Activated naive CD4-positive, alpha-beta T cell treated with anti-CD3 and anti-CD28 coated beads, Interleukin-2, amount 10 ng/mL, durations not matched to agents 7 days and 5 days (primary cell): Measurements from ENCODE around the gene RNASE13.
A peak's percentile ranks its signal among the peaks of the same experiment; 100 is the strongest.
"Not testable (repeated sequence)": the region's sequence is repeated elsewhere in the genome, so short reads cannot be mapped to it uniquely, and the experiment has no call there.

ENCODE experiments used
- CTCF ChIA-PET: fragments of 350-600 bp; sonication (Branson Sonifier 250); formaldehyde crosslinking; loops from one replicate; lab custom pipeline; 2021; ENCODE audit warnings: antibody characterized with exemption; lab: Charles Lee
- DNase-seq: peaks from one replicate; pipeline ENCODE4 v3.0.0-alpha.2; 2020
- H3K27ac Mint-ChIP-seq: one replicate; pipeline ENCODE4 v1.8.0; 2021; ENCODE audit warnings: mild to moderate bottlenecking, moderate library complexity, mixed read lengths
- H3K27me3 Mint-ChIP-seq: one replicate; pipeline ENCODE4 v1.8.0; 2021; ENCODE audit warnings: mild to moderate bottlenecking, mixed read lengths
- H3K36me3 Mint-ChIP-seq: one replicate; pipeline ENCODE4 v1.8.0; 2021; ENCODE audit warnings: mixed read lengths
- H3K4me1 Mint-ChIP-seq: one replicate; pipeline ENCODE4 v1.8.0; 2021; ENCODE audit warnings: mixed read lengths
- H3K4me3 Mint-ChIP-seq: one replicate; pipeline ENCODE4 v1.8.0; 2021; ENCODE audit warnings: mild to moderate bottlenecking, moderate library complexity, mixed read lengths
- H3K9me3 Mint-ChIP-seq: one replicate; pipeline ENCODE4 v1.8.0; 2021; ENCODE audit warnings: mixed read lengths

Gene RNASE13

GRCh38 chr14:21016413-21017190, 18.0 kb downstream of the RNASE13 start:
- Mint-ChIP-seq H3K4me1 (no peaks in the 10 kb centered on the region), H3K27me3 (peaks cover 38% of the 10 kb centered on the region), H3K27ac (no peak overlapping the region), H3K4me3 (no peak overlapping the region), H3K36me3 (no peaks in the 10 kb centered on the region), H3K9me3 (no peaks in the 10 kb centered on the region)
- CTCF ChIA-PET = interaction anchor here (0.6 to 11.3 kb wide), 10 partner anchors 12 to 90 kb away, joined by 4 to 208 read pairs (median 59); partner anchors contain the start of genes RNASE13, RNASE7, SLC39A2 and TMEM253
- no peak for DNase-seq

GRCh38 chr14:21015312-21015711, 19.3 kb downstream of the RNASE13 start:
- H3K36me3 Mint-ChIP-seq = no peaks in the 10 kb centered on the region
- H3K27ac Mint-ChIP-seq = no peak overlapping the region
- H3K4me1 Mint-ChIP-seq = no peaks in the 10 kb centered on the region
- no peak for DNase-seq
- H3K27me3 Mint-ChIP-seq = peaks cover 37% of the 10 kb centered on the region
- CTCF ChIA-PET = interaction anchor here (0.5 to 11.3 kb wide), 25 partner anchors 8 to 281 kb away, joined by 3 to 208 read pairs (median 8); partner anchors contain the start of genes NDRG2, RNASE13, RNASE7 and SLC39A2
- no peaks in the 10 kb centered on the region for H3K9me3 Mint-ChIP-seq
- no peak overlapping the region for H3K4me3 Mint-ChIP-seq

DNA sequence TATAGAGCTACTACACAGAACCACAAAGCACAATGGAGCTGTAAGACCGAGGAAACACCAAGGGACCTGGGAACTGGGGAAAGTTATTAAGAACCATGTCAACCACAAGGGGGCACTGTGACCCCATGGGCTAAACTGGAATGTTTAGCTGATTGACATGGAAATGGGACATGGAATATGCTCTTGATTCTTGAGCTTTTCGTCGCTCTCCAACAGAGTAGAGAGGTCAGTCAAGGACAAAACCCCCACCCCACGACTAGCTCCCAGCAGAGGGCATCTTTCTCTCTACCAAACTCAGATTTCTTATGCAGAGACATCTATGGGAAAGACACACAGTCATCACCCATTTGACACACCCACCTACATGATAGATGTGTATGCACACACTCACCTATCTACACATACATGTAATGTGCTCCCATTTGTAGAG, 19.8 kb downstream of the RNASE13 start:
- no peak overlapping the region for H3K27ac Mint-ChIP-seq
- no peaks in the 10 kb centered on the region for H3K36me3 Mint-ChIP-seq
- H3K27me3 Mint-ChIP-seq = peaks cover 37% of the 10 kb centered on the region
- CTCF ChIA-PET = interaction anchor here (0.5 to 11.3 kb wide), 26 partner anchors 9 to 281 kb away, joined by 3 to 208 read pairs (median 7); partner anchors contain the start of genes NDRG2, RNASE13, RNASE7 and SLC39A2
- peak; percentile 86 for DNase-seq
- no peak overlapping the region for H3K4me3 Mint-ChIP-seq
- H3K9me3 Mint-ChIP-seq = no peaks in the 10 kb centered on the region
- no peaks in the 10 kb centered on the region for H3K4me1 Mint-ChIP-seq

- Mint-ChIP-seq H3K36me3 (no peaks in the 10 kb centered on the region), H3K27me3 (peaks cover 42% of the 10 kb centered on the region), H3K4me3 (no peak overlapping the region), H3K4me1 (no peaks in the 10 kb centered on the region), H3K27ac (no peak overlapping the region), H3K9me3 (no peaks in the 10 kb centered on the region)
- DNase-seq = no peak
- CTCF ChIA-PET = interaction anchor here (0.8 to 11.3 kb wide), 8 partner anchors 11 to 95 kb away, joined by 3 to 208 read pairs (median 14); partner anchors contain the start of genes RNASE7, SLC39A2 and TMEM253
Measured at GRCh38 chr14:21011136-21011535, 23.5 kb downstream of the RNASE13 start.

DNA sequence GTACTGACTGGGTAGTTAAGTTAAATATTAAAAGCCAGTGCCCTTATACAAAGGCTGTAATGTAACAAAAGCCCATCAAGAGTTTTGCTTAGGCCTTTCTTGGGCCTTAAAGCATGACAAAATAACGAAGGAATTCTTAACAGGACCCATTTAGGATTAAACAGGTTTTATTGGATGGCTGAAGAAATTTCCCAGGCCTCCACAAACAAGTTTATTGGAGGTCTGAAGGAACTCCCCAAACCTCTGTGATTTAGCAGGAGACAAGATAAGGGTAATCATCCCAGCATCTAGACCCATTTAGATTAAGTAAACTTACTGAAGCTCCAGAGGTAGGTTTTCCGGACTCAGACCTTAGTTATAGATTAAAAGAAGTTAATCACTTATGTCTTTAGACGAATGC, 24.9 kb downstream of the RNASE13 start:
- H3K27me3 Mint-ChIP-seq = peaks cover 40% of the 10 kb centered on the region
- not testable (repeated sequence) for H3K27ac Mint-ChIP-seq, H3K9me3 Mint-ChIP-seq, H3K36me3 Mint-ChIP-seq, DNase-seq, H3K4me1 Mint-ChIP-seq, H3K4me3 Mint-ChIP-seq
- CTCF ChIA-PET = interaction anchor here (3.6 to 8.8 kb wide), 2 partner anchors 9 to 83 kb away, joined by 14 to 107 read pairs; partner anchors contain the start of gene SLC39A2

DNA sequence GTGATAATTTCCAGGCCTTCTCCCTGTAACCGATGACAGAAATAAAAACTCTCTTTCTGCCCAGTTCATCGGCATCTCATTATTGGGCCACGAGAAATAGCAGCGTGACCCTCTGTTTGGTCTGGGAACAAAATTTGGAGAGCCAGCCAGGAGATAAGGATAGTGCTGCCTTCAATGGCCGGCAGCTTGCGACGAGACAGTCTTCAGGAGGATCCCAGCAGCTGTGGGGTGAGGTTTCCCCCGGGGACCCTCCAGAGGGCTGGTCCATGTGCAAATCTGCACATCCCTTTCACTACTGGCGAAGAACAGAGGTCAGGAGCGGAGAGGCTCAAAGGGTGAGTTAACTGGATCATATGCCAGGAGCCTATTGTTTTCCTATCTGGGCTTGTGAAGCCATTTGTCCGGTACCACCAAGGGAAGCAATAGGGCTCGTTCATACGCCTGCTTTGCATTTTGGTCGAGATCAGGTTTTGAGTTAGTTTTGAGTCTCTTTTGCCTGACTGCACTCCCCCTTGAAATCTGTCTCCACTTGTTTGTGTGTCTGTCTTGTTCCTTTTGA, 30.7 kb downstream of the RNASE13 start:
- CTCF ChIA-PET = interaction anchor here (1.1 to 12.8 kb wide), 2 partner anchors 8 to 21 kb away, joined by 3 to 107 read pairs; no protein-coding TSS in a partner anchor
- H3K27me3 Mint-ChIP-seq = peaks cover 10% of the 10 kb centered on the region
- no peak overlapping the region for H3K4me3 Mint-ChIP-seq
- no peak overlapping the region for H3K27ac Mint-ChIP-seq
- no peaks in the 10 kb centered on the region for H3K9me3 Mint-ChIP-seq
- H3K36me3 Mint-ChIP-seq = no peaks in the 10 kb centered on the region
- DNase-seq = no peak
- H3K4me1 Mint-ChIP-seq = peaks cover 6% of the 10 kb centered on the region

GRCh38 chr14:21001218-21001617, 33.4 kb downstream of the RNASE13 start:
- Mint-ChIP-seq H3K4me3 (no peak overlapping the region), H3K27me3 (peaks cover 5% of the 10 kb centered on the region), H3K27ac (no peak overlapping the region), H3K36me3 (peaks cover 12% of the 10 kb centered on the region), H3K9me3 (no peaks in the 10 kb centered on the region), H3K4me1 (peaks cover 27% of the 10 kb centered on the region)
- CTCF ChIA-PET = interaction anchor here (12.8 kb wide), 1 partner anchor 11 kb away, joined by 107 read pairs; no protein-coding TSS in a partner anchor
- no peak for DNase-seq

GRCh38 chr14:20999591-20999990, 35.0 kb downstream of the RNASE13 start:
- Mint-ChIP-seq H3K4me1 (peaks cover 28% of the 10 kb centered on the region), H3K36me3 (peaks cover 28% of the 10 kb centered on the region), H3K9me3 (no peaks in the 10 kb centered on the region), H3K27ac (no peak overlapping the region), H3K4me3 (no peak overlapping the region), H3K27me3 (peaks cover 5% of the 10 kb centered on the region)
- CTCF ChIA-PET = interaction anchor here (12.8 kb wide), 1 partner anchor 12 kb away, joined by 107 read pairs; no protein-coding TSS in a partner anchor
- no peak for DNase-seq

- Mint-ChIP-seq H3K27me3 (peaks cover 2% of the 10 kb centered on the region), H3K4me3 (no peak within 1 kb of the TSS), H3K36me3 (peaks cover 34% of the 10 kb centered on the region), H3K9me3 (no peaks in the 10 kb centered on the region), H3K27ac (peak within 1 kb of the TSS; percentile 50), H3K4me1 (peaks cover 28% of the 10 kb centered on the region)
- CTCF ChIA-PET = interaction anchor here (0.9 to 12.8 kb wide), 2 partner anchors 13 to 42 kb away, joined by 3 to 107 read pairs; no protein-coding TSS in a partner anchor
- no peak for DNase-seq
Measured at GRCh38 chr14:20998674-20999366, 35.8 kb downstream of the RNASE13 start, which contains the start of gene SLC39A2. Gene SLC39A2, plus strand, starts transcription at chr14:20999293. Its CDS starts 154 bp downstream, at chr14:20999447.

DNA sequence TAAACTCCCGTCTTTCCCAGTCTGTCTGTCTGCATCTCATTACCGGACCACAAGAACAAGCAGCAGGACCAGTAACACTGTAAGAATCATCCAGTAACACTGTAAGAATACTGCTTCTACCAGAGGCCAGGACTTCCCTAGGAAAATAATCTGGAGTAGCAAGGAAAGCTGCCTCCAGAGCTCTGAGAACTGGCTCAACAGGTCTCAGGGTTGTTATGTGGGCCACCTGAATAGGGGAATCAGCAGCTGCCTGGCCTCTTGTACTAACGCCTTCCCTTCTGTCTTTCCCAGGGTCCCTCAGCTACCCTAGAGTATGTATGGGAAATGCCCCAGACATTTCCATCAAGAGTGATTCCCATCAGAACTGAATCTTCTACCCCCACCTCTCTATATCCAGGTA, 36.5 kb downstream of the RNASE13 start:
- no peaks in the 10 kb centered on the region for H3K9me3 Mint-ChIP-seq
- no peaks in the 10 kb centered on the region for H3K27me3 Mint-ChIP-seq
- peaks cover 37% of the 10 kb centered on the region for H3K36me3 Mint-ChIP-seq
- H3K4me3 Mint-ChIP-seq = no peak overlapping the region
- peaks cover 29% of the 10 kb centered on the region for H3K4me1 Mint-ChIP-seq
- DNase-seq = no peak
- CTCF ChIA-PET = interaction anchor here (0.6 to 12.8 kb wide), 5 partner anchors 10 to 43 kb away, joined by 3 to 107 read pairs (median 4); no protein-coding TSS in a partner anchor
- H3K27ac Mint-ChIP-seq = peak overlapping the region; percentile 50

DNA sequence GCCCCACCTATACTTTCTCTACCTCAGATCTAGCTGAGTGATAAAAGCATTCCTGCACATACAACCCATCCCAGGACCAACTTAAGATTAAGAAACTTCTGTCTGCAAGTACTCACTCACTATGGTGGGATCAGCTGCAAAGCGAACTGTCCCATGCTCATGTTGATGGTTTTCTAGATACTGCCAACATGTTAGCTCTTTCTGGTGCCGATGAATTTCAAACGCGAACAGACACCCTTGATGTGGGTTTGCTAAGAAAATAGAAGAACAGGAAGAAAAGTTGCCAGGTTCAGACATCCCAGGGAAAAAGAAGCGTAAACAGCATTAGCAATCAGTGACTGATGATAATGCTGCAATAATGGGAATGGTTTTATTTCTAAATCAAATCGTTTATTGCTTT, 37.0 kb downstream of the RNASE13 start:
- no peak for DNase-seq
- CTCF ChIA-PET = interaction anchor here (0.6 to 12.8 kb wide), 5 partner anchors 9 to 107 kb away, joined by 3 to 107 read pairs (median 4); no protein-coding TSS in a partner anchor
- peaks cover 43% of the 10 kb centered on the region for H3K36me3 Mint-ChIP-seq
- H3K27me3 Mint-ChIP-seq = no peaks in the 10 kb centered on the region
- no peak overlapping the region for H3K27ac Mint-ChIP-seq
- H3K9me3 Mint-ChIP-seq = no peaks in the 10 kb centered on the region
- peaks cover 31% of the 10 kb centered on the region for H3K4me1 Mint-ChIP-seq
- no peak overlapping the region for H3K4me3 Mint-ChIP-seq

- no peaks in the 10 kb centered on the region for H3K9me3 Mint-ChIP-seq
- peaks cover 33% of the 10 kb centered on the region for H3K4me1 Mint-ChIP-seq
- CTCF ChIA-PET = interaction anchor here (1.2 to 12.8 kb wide), 3 partner anchors 9 to 107 kb away, joined by 3 to 107 read pairs (median 4); no protein-coding TSS in a partner anchor
- no peak overlapping the region for H3K27ac Mint-ChIP-seq
- H3K4me3 Mint-ChIP-seq = no peak overlapping the region
- no peaks in the 10 kb centered on the region for H3K27me3 Mint-ChIP-seq
- DNase-seq = no peak
- peaks cover 45% of the 10 kb centered on the region for H3K36me3 Mint-ChIP-seq
Measured at GRCh38 chr14:20997115-20997514, 37.5 kb downstream of the RNASE13 start.

DNA sequence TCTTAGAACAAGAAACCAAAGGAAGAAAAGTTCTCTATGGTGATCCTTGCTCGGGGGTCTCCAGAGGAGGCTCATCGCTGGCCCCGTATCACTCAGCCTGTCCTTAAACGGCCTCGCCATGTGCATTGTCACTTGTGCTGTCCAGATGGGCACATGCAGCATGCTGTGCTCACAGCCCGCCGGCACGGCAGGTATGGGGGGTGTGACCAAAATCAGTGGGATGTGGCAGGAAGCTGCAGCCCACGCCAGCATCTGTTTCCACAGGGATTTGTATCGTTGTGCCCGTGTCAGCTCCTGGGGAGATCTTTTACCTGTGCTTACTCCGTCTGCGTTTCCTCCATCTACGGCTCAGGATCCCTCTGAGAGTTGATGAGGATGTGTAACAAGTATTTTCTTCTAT, 38.1 kb downstream of the RNASE13 start:
- CTCF ChIA-PET = interaction anchor here (1.2 to 12.8 kb wide), 3 partner anchors 8 to 108 kb away, joined by 3 to 107 read pairs (median 4); no protein-coding TSS in a partner anchor
- Mint-ChIP-seq H3K27me3 (no peaks in the 10 kb centered on the region), H3K9me3 (no peaks in the 10 kb centered on the region), H3K4me3 (no peak overlapping the region), H3K36me3 (peaks cover 50% of the 10 kb centered on the region), H3K27ac (no peak overlapping the region), H3K4me1 (peaks cover 38% of the 10 kb centered on the region)
- DNase-seq = no peak
